HG03159 (cell line): ENCODE data around the gene TEX264.
"Not testable (repeated sequence)": the region's sequence is repeated elsewhere in the genome, so short reads cannot be mapped to it uniquely, and the experiment has no call there.

Source experiments
- ATAC-seq: cut with Tn5 transposase; IDR thresholded peaks from one replicate; pipeline ENCODE4 v1.9.1; 2021; ENCODE audit warnings: mild to moderate bottlenecking, moderate library complexity; ENCODE audit not compliant: unreplicated experiment

The TEX264 gene

GRCh38 chr3:51712963-51713362 is 41.9 kb downstream of the TEX264 start:
- ATAC-seq = no peak

- ATAC-seq = no peak
Observed at GRCh38 chr3:51715231-51715976, 44.4 kb downstream of the TEX264 start.

GRCh38 chr3:51715977-51716294 is 44.9 kb downstream of the TEX264 start:
- ATAC-seq = no peak

GRCh38 chr3:51716805-51717204 is 45.8 kb downstream of the TEX264 start:
- ATAC-seq = no peak

GRCh38 chr3:51717446-51717845 is 46.4 kb downstream of the TEX264 start:
- ATAC-seq = no peak

- ATAC-seq = no peak
Observed at GRCh38 chr3:51717947-51718346, 46.9 kb downstream of the TEX264 start.

- no peak for ATAC-seq
Observed at GRCh38 chr3:51718547-51719409, 47.7 kb downstream of the TEX264 start.

- no peak for ATAC-seq
Observed at GRCh38 chr3:51719410-51720025, 48.5 kb downstream of the TEX264 start.

GRCh38 chr3:51720292-51721061 is 49.4 kb downstream of the TEX264 start:
- no peak for ATAC-seq

GRCh38 chr3:51721062-51721745 is 50.2 kb downstream of the TEX264 start:
- ATAC-seq = no peak

GRCh38 chr3:51722362-51722761 is 51.3 kb downstream of the TEX264 start:
- no peak for ATAC-seq

GRCh38 chr3:51727500-51727899 is 56.4 kb downstream of the TEX264 start:
- no peak for ATAC-seq

- ATAC-seq = no peak
Observed at GRCh38 chr3:51729042-51729633, 58.1 kb downstream of the TEX264 start.

GRCh38 chr3:51733859-51734571 is 63.0 kb downstream of the TEX264 start:
- no peak for ATAC-seq

- no peak for ATAC-seq
Observed at GRCh38 chr3:51734572-51734907, 63.5 kb downstream of the TEX264 start.

GRCh38 chr3:51735039-51735438 is 64.0 kb downstream of the TEX264 start:
- no peak for ATAC-seq

GRCh38 chr3:51735950-51736349 is 64.9 kb downstream of the TEX264 start:
- no peak for ATAC-seq

- ATAC-seq = no peak
Observed at GRCh38 chr3:51739110-51739509, 68.1 kb downstream of the TEX264 start.

GRCh38 chr3:51742320-51742719 is 71.3 kb downstream of the TEX264 start:
- not testable (repeated sequence) for ATAC-seq

GRCh38 chr3:51742978-51743377 is 71.9 kb downstream of the TEX264 start:
- not testable (repeated sequence) for ATAC-seq
